HG03520 (cell line): ENCODE measurements around the gene RANBP3.
"Not testable (repeated sequence)": the region's sequence is repeated elsewhere in the genome, so short reads cannot be mapped to it uniquely, and the experiment has no call there.

Experiments used
- ATAC-seq: cut with Tn5 transposase; IDR thresholded peaks from one replicate; pipeline ENCODE4 v1.9.1; 2021; ENCODE audit warnings: mild to moderate bottlenecking, moderate library complexity; ENCODE audit not compliant: unreplicated experiment

Gene RANBP3

DNA sequence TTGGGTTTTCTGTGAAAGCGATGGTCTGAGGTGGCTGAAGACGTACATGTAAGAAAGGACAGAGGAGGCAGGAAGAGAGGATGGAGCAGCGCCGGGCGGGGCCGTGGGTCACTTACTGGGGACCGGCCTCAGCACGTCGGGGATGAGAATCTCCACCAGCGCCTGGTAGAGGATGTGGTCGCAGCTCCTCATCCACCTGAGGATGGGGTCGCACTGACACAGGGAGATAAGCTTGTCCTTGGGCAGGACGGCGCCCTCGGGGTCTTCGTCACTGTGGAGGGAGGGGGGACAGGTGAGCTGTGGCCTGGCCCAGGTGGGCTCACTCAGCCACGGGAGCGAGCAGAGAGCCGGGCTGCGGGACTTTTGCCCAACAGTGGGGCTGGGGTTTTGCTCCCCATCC, 29.0 kb upstream of the RANBP3 start:
- ATAC-seq = no peak

DNA sequence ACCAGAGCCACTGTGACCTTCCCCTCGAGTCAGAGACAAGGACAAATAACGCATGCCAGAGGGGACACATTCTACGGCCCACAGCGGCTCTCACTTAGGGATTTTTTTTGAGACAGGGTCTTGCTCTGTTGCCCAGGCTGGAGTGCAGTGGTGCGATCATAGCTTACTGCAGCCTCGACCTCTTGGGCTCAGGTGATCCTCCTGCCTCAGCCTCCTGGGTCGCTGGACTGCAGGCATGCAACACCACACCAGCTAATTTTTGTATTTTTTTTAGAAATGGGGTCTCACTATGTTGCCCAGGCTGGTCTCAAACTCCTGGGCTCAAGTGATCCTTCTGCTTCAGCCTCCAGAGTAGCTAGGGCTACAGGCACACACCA, 28.1 kb upstream of the RANBP3 start:
- not testable (repeated sequence) for ATAC-seq

- no peak for ATAC-seq
Observed at GRCh38 chr19:6005321-6006069, 27.6 kb upstream of the RANBP3 start.

DNA sequence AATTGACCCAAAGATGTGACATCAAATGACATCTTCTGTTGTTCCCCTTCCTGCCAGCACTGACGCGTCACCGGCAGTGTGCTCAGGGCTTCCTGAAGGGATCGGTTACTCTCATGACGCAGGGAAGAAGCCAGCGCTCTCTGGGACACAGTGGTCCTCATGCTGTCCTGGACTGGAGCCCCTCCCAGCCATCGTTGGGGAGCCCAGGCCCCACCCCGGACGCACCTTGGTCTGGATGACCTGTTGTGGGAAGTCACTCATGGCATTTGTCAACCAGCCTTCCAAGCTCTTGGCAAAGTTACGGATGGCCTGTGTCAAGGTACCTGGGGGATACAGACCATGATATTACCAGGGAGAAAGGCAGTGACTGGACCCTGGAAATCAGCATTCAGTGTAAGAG, 26.0 kb upstream of the RANBP3 start:
- no peak for ATAC-seq

DNA sequence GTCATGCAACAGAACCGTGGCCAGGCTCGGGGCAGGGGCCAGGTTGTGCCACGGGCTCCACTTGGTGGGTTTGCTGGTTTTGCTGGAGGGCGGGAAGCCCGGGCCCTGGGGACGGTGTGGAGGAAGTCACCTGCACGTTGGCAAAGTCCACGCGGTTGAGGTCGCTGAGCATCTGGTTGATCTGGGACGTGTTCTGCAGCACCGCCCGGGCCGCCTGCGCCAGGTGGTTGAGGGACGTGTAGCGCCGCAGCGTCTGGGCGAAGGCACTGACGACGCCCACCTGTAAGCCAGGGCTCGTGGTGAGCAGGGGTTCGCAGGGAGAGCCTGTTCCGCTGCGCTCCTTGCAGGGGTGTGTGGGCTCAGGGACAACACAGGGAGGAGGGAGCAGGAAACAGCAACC, 24.7 kb upstream of the RANBP3 start:
- ATAC-seq = no peak

GRCh38 chr19:6000228-6000847, 22.4 kb upstream of the RANBP3 start:
- ATAC-seq = no peak

DNA sequence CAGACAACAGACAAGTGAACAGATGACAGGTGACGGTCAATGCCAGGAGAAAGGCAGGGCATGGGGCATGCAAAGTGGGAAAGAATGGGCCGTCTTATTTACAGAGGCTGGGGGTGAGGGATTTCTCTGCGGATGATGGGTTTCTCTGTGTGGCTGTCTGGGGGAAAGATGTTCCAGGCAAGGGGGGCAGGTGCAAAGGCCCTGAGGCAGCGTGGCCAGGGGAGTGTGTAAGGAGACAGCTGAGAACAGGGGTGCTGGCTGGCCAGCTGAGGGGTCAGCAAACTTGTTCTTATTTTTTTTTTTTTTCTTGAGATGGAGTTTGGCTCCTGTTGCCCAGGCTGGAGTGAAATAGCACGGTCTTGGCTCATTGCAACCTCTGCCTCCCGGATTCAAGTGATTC, 21.8 kb upstream of the RANBP3 start:
- no peak for ATAC-seq

GRCh38 chr19:5997371-5997770, 19.4 kb upstream of the RANBP3 start:
- ATAC-seq = no peak

DNA sequence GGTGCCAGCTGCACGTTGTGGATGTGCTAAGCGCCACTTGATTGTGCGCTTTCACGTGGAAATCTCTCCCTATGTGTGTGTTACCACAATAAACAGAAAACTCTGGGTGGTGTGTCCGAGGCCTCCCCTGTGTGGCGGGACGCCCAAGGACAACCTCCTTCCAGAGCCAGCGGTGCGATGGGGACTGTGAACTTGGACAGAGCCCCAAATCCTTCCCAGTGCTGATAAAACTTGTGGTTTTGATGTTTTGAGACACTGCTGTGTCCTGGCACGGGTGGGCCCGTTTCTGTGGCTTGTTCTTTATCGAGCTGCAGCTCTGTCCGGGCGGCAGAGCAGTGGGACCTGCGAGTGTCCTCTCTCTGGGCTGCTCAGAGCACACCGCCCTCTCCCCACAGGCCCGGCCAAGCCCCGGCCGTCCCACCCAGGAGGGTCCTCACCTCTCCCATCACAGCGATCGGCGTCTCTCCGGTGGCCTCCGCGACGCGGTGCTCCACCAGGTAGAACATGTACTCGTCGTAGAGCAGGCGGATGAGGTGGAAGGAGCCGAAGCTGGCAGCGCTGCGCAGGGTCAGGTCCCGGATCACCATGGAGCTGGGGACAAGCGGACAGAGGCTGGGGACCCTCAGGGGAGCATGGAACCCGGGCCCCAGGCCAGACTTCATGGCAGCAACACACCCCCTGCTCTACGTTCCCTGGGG, 18.8 kb upstream of the RANBP3 start:
- ATAC-seq = no peak

DNA sequence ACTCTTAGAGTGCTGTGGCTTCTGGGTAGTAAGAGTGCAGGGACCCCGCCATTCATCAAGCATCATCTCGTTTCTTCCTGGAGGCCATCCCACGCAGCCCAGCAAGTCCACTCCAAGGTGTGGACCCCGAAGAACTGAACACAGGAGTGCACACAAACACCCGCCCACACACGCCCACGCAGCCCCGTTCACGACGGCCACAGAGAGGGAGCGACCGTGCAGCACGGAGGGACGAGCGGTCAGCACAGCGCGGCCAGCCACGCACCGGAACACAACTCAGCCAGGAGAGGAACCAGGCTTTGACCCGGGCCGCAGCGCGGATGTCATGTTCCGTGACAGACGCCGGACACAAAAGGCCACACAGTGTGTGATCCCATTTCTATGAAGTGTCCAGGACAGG, 18.2 kb upstream of the RANBP3 start:
- no peak for ATAC-seq

DNA sequence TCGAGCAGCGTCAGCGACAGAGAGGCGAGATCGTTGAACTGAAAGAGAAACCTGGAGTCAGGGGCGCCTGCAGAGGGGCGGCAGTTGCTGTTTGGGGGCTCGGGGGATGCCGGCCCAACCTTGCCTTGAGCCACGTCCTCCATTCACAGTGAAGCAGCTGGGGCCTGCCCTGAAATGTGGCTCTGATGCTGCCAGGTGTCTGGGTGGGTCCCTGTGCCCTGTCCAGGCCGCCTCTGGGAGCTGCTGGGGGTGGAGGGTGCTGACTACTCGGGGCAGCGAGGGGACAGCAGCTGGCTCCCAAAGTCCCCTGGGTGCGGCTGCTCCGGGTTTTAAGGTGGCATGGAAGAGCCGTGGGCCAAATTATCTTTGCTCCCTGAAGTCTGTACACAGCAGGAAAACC, 17.7 kb upstream of the RANBP3 start:
- ATAC-seq = no peak

DNA sequence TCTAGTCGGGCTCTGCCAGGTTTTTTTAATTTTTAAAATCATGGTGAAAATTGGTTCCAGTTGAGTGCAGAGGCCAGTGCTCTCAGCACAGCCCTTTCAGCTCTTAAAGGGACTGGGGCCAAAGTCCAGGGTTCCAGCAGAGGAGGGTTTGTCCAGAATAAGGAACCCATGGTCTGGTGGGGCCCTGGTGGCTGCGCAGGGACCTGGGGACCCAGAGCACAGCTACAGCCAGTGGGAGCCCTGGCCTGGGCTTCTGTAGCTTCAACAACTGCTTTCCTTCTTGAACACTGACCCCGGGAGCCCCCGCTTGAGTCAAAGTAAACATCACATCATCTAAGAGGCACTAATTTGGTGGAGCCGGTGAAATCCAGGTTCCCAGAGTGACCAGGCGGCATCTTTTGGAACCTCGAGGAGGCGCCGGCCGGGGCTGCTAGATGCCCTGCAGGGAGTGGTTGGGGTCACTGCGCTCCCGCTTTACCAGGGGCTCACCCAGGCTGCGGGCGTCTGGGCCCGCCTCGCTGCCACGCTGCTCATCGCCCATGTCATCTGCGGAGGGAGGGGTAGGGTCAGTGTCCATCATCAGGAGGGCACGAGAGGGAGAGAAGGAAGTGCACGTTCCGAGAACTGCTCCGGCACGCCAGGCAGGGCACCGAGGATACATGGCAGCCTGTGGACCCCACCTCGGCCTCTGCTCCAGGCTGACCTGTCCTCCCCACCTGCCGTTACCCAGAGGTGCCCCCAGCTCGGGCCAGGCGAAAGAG, 16.6 kb upstream of the RANBP3 start:
- no peak for ATAC-seq

GRCh38 chr19:5993648-5994358, 15.9 kb upstream of the RANBP3 start:
- no peak for ATAC-seq

GRCh38 chr19:5993201-5993600, 15.3 kb upstream of the RANBP3 start:
- ATAC-seq = no peak

GRCh38 chr19:5992756-5993155, 14.8 kb upstream of the RANBP3 start:
- ATAC-seq = no peak

- ATAC-seq = no peak
Observed at GRCh38 chr19:5991244-5991838, 13.4 kb upstream of the RANBP3 start.

GRCh38 chr19:5990289-5990797, 12.4 kb upstream of the RANBP3 start:
- ATAC-seq = no peak

DNA sequence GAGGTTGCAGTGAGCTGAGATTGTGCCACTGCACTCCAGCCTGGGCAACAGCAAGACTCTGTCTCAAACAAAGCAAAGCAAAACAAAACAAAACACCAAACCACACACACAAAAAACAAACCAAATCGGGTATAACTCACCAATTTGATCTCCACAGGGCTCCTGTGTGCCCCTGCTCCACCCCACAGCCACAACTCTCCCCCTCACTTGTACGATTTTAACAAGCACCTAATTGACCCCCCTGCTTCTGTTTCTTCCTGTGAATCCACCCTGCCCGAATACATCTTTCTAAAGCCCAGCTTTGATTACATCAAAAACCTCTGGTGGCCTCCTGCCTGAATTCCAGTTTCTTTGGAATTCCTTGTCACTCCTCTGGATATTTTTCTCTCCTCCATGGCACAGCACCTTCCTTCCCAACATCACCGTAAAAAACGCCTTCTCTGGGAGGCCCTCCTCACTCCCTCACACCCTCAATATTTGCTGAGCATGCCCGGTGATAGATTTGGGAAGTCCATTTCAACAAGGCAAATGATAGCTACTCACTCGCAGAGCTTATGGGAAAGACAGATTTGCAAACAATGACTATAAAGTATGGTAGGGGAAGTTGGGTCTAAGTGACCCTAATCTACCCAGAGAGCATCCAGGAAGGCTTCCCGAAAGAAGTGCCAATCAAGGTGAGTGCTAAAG, 11.6 kb upstream of the RANBP3 start:
- ATAC-seq = no peak

- ATAC-seq = no peak
Observed at GRCh38 chr19:5988517-5989387, 10.8 kb upstream of the RANBP3 start.
